Measurements from ENCODE around the gene NAGLU. TPM values are rescaled to one million over a fixed set of nuclear protein-coding genes. Genes with fewer than 3 reads are reported as not detected.

Gene NAGLU
- total RNA-seq = 24.8 and 42.2 TPM in 2 replicates

DNA sequence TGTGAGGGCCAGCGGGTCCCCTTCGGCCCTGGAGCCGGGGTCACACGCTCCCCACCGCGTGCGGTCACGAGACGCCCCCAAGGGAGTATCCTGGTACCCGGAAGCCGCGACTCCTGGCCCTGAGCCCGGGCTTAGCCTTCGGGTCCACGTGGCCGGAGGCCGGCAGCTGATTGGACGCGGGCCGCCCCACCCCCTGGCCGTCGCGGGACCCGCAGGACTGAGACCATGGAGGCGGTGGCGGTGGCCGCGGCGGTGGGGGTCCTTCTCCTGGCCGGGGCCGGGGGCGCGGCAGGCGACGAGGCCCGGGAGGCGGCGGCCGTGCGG is at the start of gene NAGLU:
Gene NAGLU, plus strand, starts transcription at position 194 of the 324 bp plus-strand sequence. Its CDS starts 32 bp downstream, at position 226.
- DNase-seq (ENCODE audit: low read depth) = peak; percentile 56

DNA sequence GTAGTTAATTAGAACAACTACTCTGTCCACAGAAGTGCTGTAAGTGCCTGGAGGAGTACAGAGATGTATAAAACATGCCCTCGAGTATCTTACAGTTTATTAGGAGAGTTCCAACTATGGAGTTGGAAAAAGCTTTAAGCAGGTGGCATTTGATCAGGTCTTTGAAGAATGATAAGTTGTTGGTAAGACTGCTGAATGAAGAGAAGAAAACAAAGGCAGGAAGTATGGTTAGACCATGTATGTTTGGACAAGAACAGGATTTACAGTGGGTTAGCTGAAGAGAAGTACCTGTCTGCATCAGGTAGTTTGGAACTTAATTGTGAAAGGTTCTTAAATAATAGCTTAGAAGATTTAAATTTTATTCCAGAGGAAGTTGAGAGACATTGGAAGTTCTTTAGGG is 48.0 kb upstream of the NAGLU start:
- DNase-seq (ENCODE audit: low read depth) = no peak

DNA sequence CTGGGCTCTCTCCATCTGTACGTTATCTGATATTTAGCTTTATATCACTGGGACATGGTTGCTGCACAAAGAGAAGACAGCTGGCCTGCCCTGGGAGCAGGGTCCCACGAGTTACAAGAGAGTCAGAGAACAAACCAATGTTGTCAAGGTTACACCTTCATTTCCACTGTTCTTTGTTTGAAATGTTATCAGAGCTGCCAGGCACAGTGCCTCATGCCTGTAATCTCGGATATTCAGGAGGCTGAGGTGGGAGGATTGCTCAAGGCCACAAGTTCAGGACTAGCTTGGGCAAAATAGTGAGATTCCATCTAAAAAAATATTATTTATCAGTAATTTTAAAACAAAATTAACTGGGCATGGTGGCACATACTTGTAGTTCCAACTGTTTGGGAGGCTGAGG is 42.7 kb upstream of the NAGLU start:
- DNase-seq (ENCODE audit: low read depth) = no peak

DNA sequence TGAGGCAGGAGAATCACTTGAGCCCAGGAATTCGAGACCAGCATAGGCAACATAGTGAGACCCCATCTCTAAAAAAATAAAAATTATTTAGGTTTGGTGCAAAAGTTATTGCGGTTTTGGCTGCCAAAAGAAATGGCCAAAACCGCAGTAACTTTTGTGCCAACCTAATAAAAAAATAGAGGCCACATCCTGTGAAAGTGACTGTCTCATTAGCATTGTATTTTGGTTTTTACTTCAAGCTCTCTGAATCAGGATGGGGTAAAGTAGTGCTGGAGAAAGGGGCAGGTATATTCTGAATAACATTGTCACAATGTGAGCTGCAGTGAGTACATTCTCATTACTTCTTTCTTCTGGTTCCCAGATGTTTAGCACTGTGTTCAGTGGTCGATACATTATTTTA is 41.4 kb upstream of the NAGLU start:
- no peak for DNase-seq (ENCODE audit: low read depth)

DNA sequence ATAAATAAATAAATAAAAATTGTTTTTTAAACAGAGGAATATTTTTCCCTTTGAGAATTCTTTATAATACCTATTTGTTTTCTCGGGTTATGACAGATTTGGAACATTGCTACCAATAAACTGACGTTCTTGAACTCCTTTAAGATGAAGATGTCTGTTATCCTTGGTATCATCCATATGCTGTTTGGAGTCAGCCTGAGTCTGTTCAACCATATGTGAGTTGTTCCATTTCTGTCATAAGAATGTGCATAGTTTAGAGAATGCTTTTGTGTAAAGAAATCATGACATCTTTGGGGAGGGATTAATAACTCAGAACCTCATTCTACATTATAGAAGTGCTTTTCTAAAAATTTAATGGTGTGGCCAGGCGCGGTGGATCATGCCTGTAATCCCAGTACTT is 37.2 kb upstream of the NAGLU start:
- DNase-seq (ENCODE audit: low read depth) = no peak

DNA sequence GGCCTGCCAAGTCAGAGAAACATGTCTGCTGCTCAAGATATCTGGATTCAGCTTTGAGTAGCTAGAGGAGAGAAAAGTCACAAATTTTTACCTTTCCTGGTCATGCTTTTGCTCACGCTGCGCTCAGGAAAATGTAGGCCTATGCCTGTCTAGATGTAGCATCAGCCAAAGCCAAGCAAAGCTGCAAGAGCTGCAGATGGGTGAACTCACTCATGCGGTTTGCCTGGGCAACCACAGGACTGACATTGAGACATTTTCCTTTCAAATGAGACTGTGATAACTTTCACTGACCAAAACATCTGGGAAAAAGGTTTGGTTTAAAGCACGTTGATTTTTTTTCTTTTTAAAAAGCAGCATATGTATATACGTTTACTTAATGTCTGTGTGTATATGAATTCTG is 34.0 kb upstream of the NAGLU start:
- DNase-seq (ENCODE audit: low read depth) = no peak

DNA sequence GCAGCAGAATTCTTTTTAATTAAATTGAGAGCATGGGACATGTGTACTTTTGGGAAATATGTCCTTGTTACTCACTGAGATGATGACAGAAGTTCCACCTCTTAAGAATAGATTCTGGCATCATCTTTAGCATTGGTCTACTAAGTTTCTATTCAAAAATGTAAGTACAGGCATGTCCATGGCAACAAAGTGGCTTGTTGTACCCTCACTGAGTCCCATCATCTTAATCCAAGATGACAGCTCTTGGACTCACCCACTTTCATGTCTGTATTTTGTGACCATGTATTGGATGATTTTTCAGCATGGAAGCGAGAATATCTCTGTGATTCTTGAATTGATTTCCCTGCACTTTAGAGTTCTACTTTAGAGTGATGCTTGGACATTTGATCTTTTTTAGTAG is 33.1 kb upstream of the NAGLU start:
- no peak for DNase-seq (ENCODE audit: low read depth)

DNA sequence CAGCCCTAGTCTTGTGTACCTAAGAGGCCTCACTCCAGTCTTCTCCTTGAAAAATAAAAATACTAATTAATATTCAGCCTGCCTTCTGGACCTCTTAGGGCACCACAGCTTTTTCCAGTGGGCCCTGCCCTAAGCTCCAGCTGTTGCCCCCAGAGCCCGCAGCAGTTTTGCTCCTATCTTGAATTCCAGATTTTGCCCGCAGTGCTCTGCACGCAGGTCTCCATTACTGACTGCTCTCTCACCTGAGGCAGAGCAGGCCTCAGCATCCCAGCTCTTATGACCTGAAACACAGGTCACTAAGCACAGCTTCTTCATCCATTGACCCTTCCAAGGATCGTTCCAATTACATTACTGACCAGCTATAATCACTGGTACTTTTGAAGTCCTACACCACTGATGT is 28.4 kb upstream of the NAGLU start:
- DNase-seq (ENCODE audit: low read depth) = no peak

DNA sequence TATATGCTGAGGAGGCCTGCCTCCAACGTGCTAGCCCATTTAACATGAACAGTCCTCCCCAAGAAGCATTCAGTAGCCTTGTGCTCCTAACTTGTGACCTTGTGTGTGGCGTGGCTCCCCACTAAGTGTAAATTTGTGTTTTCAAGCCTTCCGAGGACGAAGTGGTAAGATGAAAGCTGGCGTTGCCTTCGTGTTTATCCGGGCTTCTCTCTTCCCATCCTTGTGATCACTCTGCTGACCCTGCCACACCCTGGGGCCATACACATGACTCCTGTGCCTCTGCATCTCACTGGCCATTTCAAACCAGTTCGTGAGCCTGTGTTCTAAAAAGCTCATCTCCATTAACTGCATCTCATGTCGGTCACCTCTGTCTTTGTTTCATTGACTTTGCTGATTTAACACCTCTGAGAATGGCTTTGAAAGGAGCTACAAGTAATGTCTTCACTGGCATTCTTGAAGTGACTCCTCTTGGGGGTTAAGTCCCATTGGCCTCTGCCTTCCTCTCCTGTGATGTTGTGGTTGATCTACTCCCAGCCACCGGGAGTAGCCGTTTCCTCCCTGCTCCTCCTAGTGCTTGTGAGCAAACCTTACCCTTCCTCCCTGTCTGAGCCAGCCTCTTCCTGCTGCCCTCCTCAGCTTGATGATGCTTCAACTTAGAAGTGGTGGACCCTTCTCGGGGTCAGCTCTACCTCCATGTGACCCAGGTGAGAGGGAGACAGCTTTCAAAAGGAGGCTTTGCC is 27.4 kb upstream of the NAGLU start:
- DNase-seq (ENCODE audit: low read depth) = no peak

DNA sequence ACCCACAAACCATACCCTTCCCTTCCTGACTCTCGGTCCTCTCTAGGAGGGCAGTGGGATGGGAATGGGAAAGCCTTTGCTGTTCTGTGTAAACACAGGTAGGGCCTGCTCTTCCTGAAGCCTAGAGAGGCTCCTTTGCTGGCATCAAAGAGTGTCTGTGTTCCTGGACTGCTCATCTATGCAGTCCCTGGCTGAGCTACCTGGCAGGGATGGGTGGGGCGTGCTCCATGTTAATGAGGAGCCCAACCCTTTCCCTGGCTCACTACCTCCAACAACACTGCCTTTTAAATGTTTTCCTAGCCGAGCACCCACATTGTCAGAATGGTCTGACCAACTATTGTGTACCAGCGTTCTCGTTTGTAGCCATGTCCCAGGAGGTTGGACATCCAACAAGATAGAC is 26.6 kb upstream of the NAGLU start:
- DNase-seq (ENCODE audit: low read depth) = no peak

DNA sequence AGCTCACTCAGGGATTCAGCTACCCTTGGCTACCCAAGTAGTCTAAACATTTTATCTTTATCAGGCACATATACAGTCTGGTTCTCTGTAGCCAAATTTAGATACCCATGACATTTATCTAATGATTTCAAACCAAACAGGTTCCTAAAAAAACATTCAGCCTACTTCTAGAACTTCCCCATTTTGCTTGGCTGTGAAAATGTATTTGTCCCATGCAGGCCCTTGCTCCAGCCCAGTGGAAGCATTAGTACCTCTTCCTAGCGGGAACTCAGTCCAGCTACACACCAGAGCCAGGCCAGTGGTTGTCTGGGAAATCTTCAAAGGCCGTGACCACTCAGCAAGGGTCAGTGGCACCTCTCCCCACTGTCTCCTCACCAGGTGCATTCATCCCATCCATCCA is 26.2 kb upstream of the NAGLU start:
- DNase-seq (ENCODE audit: low read depth) = no peak

DNA sequence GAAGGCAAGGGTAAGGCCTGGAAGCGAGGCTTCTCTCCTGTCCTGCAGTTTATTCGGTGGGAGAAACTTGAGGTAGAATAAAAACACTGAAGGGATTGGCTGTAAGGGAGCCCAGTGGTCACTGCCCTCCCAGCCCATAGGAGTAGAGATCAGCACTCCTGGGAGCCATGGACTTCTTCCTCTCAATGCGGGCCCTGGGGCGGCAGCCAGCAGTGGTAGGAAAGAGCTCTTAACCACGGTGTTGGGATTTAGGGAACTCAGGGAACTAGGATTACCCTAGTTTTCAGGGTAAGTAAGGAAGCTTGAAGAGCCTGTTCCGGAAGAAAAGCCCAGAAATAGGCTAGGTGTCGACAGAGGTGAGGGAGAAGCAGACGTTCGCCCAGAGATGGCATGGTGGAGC is 23.8 kb upstream of the NAGLU start:
- no peak for DNase-seq (ENCODE audit: low read depth)

DNA sequence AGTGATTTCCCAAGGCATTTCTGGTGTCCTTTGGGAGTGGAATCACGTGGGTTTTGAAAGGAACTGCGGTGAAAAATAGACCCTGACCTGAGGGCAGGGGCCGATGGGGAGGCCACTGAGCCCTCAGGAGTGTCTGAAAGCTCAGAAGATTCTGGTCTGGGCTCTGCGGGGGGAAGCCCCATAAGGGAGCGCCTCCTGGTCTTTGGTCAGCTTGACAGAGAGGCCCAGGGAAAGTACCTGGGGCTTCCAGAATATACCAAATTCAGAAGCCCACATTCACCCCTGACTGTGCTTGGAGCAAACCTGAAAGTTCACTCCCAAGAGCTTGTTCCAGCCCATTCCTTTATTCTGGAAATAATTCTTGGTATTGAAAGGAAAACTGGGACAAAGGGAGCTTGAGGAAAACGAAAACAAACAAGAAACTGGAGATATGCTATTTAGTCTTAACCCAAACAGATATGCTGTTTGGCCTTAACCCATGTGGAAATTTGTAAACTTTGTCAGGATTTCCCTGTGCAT is 23.2 kb upstream of the NAGLU start:
- DNase-seq (ENCODE audit: low read depth) = no peak

DNA sequence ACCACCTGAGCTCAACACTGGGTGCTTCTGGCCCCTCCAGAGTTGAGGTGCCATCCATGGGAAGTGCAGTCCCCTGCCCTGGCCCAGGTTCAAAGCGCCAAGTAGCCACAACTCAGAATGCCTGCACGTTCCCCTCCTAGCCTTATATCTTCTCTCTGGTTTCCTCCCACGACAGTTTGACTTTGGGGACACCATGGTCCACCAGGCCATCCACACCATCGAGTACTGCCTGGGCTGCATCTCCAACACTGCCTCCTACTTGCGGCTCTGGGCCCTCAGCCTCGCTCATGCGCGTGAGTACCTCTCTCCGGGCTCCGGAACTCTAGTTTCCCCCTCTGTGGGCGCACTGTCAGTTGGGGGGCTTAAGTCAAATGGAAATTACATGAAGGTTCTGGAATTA is 22.4 kb upstream of the NAGLU start:
- DNase-seq (ENCODE audit: low read depth) = no peak

DNA sequence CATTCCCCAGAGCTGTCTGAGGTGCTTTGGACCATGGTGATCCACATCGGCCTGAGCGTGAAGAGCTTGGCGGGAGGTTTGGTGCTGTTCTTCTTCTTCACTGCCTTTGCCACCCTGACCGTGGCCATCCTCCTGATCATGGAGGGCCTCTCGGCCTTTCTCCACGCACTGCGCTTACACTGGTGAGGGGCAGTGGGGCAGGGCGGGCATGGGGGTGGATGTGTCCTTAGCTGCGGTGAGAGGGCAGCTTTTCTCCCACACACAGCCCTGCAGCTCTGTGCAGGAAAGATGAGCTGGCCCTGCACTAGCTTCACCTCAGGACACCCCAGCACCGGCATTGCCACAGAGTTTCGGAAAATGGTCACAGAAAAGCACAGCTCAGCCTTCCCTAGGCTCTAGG is 21.8 kb upstream of the NAGLU start:
- no peak for DNase-seq (ENCODE audit: low read depth)

DNA sequence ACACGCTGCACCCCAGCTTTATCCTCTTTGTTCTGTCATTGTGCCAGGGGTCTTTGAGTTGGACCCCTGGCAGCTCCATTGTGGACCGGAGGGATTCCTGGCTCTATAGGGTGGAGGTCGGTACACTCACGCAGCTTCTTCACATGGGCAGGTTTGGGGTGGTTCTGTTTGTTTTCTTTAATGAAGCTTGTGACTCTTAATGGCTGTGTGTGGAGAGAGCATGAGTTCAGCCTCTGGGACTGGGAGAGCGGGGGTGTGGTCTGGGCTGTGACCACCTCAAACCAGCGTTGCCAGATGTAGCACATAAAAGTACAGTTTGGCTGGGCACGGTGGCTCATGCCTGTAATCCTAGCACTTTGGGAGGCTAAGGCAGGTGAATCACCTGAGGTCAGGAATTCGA is 21.2 kb upstream of the NAGLU start:
- DNase-seq (ENCODE audit: low read depth) = no peak

DNA sequence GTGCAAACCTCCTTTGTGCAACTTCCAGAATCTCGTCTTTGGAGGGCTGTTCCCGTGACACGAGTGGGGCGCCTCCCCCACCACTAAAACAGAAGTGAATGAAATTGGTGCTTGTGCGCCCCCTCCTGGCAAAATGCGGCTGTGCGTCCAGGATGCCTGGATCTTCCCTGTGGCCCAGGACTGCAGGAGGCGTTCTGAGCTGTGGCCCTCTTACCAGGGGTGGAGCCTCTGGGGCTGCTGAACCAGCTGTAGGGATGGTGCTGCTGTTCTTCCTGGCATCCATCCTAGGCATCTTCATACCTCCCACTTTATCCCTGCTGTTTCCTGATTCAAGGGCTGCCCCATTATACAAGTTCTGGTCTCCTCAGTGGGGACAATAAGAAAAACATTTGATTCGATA is 18.5 kb upstream of the NAGLU start:
- DNase-seq (ENCODE audit: low read depth) = peak; percentile 70

DNA sequence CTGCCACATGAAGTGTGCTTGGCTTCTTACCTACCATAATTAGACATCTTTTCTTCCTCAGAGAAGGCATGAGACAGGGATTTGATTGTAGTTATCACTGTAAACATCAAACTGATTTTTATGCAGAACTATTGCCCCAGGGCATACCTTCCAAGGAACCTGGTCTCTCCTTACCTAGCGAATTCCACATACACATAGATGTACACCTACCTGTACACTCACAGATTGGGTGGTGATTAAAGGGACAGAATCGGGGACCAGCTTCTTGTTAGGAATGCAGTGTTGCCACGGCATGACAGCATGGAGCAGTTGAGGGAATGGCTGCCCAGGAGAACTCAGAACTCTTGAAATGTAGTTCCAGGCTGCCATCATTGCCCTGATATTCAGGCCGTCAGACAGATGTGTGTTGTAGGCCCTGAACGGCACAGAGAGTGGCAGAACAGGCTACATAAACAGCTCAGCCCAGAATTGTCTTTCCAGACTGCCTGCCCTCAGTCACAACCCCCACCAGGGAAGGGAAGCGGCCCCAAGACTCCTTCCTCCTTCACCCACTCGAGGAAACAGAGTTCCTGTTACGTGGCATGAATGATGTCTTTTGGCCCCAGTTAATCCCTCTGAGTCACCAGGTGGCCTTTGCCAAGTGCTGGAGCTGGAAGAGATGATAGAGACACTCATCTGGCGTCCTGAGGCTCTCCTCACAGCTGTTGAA is 17.8 kb upstream of the NAGLU start:
- peak; percentile 92 for DNase-seq (ENCODE audit: low read depth)

DNA sequence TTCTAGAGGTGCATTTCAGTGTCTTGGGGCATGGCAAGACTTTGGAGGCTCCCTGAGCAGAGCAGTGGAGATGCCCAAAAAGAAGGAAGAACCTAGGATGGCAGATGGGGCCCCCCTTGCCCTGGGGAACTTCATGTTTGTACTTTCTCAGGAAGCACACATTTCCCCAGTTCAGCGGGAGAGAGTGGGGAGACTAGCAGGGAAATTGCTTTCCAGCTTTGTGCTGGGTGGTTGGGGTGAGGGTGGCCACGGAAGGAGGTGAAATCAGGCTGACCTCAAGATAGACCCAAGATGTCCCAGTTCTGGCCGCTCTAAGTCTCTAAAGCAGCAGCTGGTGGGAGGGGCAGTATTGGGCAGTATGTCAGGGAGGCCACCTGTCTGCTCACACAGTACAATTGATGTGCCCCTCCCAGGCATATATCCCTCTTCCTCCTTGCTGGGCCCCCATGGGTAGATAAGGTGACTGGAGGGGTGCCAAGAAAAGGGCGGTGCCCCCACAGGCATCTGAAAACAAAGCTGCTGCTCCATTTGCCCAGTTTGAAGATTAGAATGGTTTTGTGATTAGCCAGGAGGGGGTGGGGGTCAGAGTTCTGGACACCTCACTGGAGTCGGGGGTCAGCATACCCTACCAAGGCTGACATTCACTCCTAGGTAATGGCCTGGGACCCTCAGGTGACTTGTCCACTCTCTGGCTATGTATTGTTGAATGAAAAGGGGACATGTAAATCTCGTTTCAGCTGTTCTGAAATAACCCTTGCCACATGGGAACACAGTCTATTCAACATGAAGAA is 17.1 kb upstream of the NAGLU start:
- DNase-seq (ENCODE audit: low read depth) = no peak

DNA sequence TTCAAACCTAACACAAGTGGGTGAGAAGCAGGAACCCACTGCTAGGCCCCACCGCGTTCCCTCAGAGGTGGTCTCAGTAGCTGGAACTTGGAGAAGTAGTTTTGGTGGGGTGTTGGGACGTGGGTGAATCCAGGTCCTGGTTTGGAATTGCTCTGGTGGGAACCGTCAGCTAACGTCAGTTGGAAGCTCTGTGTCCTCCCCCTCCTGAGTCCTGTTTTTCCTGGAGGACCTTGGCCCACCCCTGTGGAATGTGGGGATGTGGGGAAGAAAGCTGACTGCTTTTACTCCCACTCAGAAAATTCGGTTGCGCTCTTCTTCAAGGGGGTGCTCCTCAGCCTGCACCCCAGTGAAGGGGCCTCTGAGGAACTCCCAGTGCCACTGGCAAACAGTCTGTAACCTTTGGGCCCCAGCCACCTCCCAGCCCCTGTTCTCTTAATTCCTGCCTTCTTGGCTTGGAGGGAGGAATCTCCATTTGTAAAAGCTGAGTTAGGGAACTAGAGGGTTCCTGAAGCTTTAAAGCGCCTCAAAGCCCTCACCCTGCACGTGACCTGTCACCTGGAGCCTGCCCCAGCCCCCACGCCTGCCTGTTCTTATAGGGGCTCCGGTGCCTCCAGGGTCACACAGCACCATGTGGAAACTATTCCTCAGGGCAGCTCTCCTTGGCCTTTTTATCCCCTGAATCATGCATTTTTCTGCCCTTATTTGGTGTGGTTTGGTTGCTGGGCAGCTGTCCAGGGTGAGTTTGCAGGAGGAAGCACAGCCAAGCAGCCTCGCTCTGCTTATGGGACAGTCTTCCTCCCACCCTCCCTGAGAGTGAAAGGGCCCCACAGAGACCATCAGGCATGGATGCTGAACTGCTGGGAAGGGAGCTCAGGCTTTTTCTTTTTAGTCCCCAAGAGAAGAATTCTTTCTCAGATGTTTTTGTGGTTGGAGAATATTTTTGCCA is 16.2 kb upstream of the NAGLU start:
- DNase-seq (ENCODE audit: low read depth) = peak; percentile 98

DNA sequence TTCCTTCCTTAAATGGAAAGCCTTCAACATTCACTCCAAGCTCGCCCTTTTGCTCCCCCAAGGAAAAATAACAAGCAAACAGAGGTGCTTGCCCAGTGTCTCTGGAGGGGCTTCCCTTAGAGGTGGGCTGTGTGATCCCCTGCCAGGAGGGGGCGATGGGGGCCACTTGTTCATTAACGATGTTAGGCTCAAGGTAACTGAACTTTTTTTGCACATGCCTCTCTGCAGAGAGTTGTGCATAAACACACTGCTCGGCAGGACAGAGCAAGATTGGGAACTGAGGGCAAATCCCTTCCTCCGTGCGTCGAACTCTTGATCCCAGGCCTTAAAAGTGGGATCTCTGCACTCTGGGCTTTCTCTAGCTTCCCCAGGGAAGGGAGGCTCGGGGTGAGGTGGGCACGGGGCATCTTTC is 15.5 kb upstream of the NAGLU start:
- no peak for DNase-seq (ENCODE audit: low read depth)

DNA sequence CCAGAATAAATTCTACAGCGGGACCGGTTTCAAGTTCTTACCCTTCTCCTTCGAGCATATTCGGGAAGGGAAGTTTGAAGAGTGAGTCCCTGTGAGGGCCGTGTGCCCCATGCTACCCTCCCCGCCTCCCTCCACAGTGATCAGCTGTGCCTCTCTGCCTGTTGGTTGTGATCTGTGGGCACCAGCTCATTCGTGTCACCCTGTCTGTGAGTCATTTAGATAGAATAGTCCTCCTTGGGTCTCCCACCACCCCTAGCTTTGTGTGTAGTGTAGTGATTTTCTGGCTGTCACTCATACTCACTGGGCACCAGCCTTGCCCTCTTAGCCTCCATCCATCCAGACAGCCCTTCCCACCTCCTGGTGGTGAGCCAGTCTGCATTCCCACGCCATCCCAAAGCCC is 15.0 kb upstream of the NAGLU start:
- DNase-seq (ENCODE audit: low read depth) = no peak
